HG03342 (cell line): Measurements from ENCODE around the gene CCDC197.

Experiments
- ATAC-seq: cut with Tn5 transposase; IDR thresholded peaks from one replicate; pipeline ENCODE4 v1.9.1; 2021; ENCODE audit warnings: mild to moderate bottlenecking, moderate library complexity; ENCODE audit not compliant: unreplicated experiment

CCDC197 gene

DNA sequence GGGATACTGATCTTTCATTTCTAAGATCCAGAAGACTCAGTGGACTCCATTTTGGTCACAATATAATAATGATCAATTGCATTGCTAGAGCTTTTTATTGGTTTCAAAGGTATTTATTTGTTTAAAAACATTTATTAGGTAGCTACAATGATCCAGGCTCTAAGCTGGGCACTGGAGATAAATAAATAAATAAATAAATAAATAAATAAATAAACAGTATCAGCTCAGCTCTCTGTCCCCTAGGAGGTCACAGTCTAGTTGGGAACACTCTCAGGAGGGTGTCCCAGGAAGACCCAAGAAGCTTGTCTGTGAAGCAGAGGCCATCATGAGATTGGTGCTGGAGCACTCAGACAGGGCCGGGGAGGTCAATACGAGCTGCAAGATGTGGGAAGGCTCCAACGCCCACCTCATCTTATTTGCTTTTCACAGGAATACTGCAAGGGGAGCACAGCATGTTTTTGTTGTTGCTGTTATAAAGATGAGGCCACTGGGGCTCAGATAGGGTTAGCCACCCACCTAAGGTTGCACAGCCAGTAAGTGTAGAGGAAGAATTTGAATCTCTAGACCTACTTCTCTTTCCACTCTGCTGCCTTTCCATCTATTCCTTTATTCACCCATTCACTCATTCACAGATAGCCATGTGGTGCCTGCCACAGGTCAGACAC is 36.2 kb upstream of the CCDC197 start:
- no peak for ATAC-seq

DNA sequence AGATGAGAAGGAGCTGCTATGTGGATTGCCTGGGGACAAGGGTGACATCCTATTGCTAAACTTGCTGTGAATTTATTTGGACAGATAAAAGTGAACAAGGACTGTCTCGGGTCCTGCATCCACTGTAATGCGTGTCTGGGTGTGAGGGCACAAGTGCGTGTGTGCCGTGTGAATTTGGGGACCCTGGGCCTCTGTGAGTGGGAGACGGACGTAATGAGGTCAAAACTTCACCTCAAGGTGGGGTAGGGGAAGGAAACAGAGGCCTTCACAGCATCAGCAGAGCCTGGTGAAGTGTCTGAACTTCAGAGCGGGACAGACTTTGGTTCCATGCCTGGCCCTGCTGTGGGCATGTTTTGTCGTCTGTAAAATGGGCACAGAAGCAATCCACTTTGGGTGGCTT is 35.5 kb upstream of the CCDC197 start:
- ATAC-seq, result no peak

DNA sequence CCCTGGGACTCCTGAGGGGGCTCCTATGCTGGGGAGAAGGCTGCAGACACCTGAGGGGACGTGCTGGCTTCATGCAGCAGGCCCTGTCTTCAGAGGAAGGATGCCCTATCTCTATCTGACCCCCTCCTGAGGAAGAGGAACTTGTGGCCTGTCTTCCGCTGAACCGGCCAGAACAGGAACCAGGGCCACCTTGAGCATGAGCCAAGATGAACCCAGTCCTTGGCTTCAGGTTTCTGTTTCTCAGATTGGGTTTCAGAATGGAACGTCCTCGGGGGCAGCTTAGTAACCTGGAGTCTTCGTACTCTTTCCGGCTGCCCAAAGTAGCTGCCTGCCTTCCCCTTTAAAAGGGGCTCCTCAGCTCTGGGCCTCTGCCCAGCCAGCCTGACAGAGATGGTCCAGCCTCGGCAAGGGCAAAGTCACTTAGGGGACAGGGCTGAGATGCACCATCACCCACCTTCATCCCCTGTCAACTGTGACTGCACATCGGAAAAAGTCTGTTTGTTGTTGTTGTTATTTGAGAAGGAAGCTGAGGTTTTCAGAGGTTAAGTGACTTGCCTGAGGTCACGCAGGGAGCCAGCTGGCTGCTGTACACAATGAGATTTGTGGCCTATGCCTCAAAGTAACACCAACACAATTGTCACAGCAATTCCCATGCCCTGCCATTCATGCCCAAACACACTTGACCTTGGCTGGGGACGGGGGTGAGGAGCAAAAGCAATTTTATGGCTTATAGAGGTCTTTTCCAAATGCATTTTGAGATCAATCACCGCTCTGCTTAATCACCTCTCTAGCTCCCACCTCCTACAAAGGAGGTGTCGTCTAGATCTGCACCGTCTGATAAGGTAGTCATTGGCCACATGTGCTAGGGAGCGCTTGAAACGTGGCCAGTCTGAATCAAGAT is 34.1 kb upstream of the CCDC197 start:
- peak; percentile 59 for ATAC-seq

DNA sequence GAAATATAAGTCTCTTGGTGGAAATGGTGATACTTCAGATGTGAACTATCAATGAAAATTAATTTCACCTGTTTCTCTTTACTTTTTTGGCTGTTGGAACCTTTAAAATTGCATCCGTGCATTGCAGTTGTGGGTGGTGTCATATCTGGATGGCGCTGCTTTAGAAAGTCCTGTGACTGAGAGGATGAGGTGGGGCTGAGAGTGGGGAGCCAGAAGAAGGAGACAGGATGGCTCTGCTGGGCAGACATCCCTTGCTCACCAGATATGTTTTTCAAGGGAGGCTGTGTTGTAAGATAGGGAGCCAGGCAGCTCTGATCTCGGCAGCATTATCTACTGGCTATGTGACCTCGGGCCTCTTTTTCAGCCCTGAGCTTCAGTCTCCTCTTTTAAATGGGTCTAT is 33.4 kb upstream of the CCDC197 start:
- ATAC-seq, result no peak

DNA sequence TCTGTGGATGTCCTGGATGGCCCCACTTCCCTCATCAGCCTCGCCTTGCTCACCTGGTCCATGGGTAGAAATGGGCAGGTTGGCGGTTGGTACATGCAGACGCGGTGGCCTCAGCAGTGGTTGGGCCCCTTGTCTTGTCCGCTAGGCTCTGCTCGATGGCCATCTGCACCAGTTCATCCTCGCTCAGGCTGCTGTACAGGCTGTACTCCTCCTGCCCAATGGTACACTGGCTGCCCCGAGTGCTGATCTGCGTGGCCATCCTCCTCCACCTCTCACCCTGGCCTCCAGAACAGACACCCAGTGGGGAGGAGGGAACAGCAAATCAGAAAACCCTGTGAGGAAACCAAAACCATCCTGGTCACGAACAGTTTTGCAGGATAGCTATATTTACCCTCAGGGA is 32.8 kb upstream of the CCDC197 start:
- ATAC-seq, result no peak

DNA sequence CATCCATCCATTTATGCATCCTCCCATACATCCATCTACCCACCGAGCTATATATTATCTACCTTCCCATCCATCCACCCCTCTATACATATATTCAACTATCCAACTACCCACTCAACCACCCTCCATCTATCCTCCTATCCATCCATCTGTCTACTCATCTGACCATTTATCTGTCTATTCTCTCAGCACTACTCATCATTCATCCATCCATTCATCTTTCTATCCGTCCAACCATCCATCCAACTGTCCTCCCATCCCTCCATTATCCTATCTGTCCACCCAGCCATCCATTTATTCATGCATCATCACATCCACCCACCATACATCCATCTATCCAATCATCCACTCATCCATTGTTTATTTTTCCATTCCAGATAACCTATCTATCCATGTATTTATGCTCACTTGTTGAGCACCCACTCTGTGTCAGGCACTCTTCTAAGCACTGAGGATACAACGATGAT is 32.2 kb upstream of the CCDC197 start:
- ATAC-seq, result no peak

DNA sequence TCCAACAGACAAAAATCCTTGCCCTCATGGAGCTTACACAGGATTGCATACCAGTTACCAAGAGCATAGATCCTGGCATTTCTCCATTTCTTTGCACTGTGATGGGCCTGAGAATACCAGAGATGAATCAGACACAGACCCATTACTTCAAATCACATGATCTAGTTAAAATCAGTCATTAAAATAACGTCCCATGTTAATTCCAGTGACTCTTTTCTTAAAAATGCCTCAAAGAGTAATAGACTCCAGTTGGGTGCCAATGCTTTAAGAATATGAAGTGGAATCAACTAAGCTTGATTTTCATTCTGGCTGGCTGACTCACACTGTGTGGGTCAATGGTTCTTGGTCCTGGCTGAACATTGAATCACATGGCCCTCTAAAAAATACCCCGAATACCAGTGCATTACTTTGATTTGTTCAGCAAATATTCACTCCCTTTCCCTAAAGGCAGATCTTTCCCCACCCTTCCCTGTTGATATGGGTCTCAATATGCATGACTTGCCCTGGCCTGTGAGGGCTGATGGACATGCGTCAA is 31.7 kb upstream of the CCDC197 start:
- ATAC-seq, result no peak

DNA sequence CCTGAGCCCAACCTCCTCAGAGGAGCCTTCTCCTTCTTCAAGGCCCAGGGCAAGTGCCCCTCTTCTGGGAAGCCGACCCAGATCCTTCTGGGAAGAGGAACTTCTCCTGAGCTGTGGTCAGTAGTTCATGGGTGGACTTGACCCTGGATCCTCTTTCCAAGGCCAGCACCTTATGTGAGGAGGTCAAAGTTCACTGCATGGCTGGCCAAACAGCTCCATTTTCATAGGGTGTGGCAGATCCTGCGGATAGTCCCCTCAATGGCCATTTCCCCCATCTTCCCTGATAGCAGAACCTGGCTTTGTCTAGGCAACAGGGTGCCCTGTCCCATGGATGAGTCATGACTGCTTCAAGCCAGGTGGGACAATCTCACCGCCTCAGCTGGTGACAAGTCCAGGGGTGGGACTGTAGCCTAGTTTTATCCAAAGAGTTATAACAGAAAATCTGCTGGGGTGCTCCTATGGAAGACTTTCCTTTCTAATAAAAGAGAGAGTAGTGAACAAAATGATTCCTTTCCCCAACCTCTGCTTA is 31.1 kb upstream of the CCDC197 start:
- ATAC-seq, result no peak

DNA sequence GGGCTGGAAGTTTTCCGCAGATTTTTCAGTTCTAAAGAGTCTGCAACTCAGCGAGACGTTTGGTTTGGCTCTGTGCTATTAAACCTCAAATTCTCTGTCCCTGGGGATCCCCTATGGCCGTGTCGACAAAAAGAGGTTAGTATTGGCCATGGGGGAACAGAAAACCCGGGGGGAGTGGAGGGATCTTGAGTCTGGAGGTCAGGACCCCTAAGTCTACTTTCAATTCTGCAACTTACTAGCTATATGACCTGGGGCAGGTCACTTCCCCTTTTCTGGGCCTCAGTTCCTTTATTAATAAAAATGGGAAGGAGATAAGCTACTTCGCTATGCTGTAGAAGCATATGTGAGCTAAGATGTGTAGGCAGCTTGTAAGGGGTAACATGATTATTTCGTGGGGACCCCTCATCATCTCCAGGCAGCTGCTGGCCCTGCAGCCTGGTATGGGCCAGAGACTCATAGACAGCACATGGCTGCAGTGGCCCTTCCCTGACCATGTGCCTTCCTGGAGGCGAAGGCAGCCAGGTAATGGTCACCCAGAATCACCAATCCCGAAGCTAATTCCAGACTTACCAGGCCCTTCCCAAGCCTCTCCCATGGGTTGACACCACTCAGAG is 29.4 kb upstream of the CCDC197 start:
- ATAC-seq, result peak; percentile 38

DNA sequence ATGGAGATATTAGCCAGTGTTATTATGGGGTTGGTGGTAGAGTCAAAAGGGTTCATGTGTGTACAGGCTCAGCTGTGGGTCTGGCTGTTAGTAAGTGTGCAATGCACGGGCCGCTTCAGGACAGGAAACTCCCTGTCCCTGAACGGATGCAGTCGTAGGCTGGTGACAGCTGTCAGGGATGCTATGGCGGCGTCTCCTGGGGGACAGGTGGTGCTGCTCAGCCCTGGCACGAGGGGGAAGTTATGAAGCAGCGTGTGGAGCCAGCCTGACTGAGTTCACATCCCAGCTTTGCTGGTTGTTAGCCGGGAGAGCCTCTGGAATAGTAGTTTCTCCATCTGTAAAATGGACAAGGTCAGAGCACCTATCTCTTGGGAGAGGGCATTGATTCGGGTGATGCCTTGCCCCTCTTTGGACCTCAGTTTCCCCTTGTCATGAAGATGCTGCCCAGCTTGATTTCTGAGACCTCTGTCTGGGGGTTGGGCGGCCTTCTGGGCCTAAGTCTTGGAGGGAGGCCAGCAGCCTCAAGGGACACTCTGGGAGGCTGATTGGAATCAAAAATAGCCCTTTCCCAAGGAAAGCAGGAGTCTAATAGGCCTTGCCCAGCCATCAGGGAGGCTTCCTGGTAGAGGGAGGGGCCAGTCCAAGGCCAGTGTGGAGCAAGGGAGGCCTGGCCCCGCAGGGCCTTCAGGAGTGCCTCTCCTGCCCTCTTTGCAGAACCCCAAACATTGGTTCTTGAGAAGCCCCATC is 27.8 kb upstream of the CCDC197 start:
- no peak for ATAC-seq

DNA sequence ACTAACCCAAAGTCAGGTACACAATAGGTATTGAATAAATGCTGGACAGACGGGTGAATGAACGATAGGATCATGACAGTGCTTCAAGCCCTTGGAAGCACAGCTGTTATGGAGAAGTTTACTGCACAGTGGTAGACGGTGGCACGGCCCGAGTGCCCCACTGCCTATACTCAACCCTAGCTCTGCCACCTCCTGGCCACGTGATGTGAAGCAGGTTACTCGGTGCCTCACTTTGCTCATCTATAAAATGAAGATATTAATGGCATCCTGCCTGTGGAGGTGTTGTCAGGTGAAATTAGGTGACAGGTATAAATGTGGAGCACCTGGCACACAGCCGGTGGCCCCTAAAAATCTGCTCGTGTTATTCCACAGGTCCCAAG is 26.5 kb upstream of the CCDC197 start:
- no peak for ATAC-seq

DNA sequence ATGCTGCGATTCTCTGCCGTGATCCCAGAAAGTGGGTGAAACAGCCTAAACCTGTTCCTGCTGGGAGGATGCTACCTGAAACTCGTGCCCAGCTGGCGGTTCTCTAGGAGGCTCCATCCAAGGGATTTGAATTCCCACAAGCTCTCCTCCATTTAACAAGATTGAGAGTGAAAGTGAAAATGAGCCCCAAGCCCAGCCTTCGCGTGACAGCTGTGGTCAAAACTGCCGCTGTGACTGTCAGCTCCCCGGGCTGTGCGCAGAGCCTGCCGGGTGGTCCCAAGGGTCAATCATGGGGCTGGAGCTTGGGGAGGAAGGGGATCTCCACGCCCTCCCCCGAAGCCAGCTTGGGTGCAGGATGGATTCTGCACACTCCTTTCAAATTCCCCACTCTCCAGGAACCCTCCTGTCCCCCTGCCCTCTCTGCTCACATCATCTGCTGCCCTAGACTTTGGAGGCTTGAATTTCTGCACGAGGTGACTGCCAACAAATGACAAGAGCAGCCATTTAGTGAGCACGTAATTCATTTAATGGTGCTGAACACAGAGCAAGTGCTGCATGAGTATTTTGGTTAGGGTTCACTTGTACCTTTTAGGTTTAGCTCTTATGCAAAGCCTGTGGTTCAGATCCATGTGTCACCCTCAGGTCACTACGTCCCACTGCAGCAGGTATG is 26.0 kb upstream of the CCDC197 start:
- peak; percentile 44 for ATAC-seq

DNA sequence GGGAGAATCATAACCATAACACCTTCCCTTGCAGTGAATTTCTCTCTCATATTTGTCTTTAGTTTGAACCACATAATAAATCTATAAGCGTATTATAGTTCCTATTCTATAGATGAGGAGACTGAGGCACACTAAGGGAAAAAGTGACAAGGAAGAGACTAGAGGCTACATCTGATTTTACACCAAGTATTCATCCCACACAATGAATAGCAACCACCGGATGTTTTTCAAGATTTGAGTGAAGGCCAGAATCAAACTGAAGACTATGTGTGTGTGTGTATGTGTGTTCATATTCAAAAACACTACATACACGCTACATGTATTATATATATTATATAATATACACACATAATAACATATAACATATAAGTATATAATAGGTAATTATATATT is 25.5 kb upstream of the CCDC197 start:
- ATAC-seq, result no peak

DNA sequence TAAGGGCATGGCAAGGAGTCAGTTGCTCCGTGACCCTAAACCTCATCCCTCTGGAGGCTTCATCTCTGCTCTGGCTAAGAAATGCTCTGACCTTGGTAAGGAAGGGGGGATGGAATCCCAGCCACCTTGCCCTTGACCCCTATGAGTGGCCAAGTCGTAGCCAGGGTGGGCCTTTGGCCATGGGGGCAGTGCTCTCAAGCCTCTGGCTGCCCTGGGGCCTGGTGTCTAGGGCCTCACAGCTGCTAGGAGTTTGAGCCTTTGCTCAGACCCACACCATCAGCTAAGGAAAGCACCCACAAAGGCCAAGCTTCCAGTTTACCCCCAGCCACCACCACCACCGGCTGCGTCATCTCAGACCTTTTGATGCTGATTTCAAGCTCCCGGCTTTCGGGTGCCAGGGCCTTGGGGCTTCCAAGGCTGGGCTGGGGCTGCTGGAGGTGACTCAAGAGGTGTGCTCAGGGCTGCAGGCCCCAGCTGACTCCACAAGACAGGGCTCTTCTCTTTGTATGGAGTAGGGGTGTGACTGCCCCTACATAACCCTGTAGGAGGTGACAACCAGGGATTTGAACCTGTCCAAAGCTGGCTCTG is 24.4 kb upstream of the CCDC197 start:
- ATAC-seq, result no peak

DNA sequence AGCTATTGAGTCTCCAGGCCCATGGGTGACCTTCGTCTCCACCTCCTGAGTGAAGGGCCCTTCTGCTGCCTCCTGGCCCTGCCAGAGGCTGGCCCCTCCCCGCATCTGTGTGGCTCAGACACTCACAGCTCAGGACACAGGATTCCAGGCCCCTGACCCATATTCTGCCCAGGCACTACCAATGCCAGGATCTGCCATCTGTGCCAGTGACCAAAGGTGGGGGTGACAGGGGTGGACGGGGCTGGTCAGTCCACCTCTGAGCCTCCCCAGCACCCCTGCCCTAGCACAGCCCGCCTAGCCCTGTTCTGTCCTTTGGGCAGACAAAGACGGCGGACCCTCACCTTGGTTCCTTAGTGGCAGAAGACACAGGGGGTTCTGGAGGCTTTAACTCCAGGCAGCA is 23.5 kb upstream of the CCDC197 start:
- ATAC-seq, result no peak

DNA sequence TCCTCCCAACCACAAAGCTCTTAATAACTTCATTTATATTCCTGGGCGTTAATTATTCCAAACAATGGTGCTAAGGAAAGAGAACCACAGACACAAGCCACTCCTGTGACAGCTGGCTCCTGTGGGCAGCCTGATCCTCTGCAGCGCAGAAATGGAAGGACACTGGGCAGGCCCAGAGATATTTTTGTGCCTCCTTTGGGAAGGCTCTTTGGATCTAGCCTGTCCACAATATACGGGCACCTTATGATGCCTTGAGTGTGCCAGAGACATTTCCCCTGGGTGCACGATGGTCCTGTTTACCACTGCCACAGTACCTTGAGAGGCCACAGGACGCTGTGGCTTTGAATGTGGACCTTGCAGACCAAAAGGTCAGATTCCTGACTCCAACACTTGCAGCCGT is 22.8 kb upstream of the CCDC197 start:
- ATAC-seq, result no peak

DNA sequence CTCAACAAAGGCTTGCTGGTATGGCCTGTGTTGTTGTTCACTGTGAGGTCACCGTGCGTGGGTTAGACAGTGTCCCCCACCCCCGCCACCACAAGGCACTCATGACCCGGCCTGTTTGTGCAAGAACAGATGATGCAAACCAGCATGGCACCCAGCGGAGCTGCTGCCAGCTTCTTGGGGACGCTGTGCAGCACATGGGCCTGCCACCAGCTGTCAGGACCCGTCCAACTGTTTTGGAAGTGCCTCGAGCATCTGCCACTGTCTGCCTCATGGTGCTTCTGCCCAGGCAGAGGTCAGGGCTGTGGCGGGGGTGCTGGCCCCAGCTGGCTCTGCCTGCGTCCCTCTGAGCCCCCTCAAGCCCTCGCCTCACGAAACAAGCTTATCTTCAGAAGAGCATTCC is 22.3 kb upstream of the CCDC197 start:
- no peak for ATAC-seq

DNA sequence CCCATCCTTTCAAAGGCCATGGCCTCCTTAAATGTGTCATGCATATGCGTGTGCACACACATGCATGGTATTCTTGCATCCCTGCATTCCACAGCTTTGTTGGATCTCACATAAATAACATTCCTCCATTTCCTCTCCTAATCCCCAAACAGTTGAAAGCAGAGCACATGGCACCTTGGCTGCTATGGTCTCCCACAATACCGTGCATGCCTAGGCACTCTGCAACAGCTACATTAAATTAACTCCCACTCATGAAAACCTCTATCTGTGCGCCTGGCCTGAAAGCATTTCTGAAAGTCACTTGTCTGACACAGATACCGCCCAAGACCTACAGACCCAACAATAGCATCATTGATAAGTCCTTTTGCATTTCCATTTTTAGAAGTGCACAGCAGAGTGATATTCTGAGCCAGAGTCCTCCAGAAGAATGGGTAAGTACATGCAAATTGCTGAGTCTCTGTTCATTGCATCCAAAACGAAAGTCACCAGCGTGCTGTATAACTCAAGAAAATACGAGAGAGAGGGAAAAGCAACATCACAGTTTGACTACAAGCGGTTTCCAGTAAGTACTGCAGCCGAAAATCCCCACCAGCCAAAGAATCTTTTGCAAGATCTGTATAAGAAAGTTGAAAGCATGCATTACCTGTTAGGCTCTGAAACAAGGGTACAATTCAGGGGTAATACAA is 21.2 kb upstream of the CCDC197 start:
- ATAC-seq, result peak; percentile 60

DNA sequence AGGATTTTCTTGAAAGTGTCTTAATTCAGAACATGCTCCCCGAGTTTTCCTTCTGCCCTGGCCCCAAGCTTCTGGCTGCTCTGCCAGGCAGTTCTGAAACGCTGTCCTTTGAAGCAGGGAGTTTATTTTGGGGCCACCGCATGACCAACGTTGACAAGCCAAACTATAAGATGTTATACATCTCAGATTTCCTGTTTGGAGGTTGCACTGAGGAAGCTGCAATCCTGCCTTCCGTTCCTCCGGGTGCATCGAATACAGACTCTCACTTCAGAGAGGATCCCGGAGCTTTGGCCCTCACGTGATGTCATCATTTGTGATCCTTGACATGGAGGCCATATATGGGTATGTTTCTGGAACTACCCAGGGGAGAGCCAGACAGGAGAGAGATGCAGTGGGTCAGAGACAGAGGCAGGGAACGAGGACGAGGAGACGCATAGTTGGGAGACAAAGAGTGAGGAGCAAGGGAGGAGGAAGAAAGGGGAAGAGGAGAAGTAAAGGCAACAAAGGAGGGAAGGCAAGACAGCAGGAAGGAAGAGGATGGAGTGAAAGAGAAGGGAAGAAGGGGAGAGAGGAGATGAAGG is 20.5 kb upstream of the CCDC197 start, which contains the start of gene ASB2:
ASB2 (minus strand) TSS at position 94 of the 581 bp plus-strand sequence. CDS start 12,031 bp downstream, outside the sequence.
- peak; percentile 22 for ATAC-seq
